Lung (tissue), 12 donors: ENCODE results near the gene PREPL. TPM values are rescaled to one million over a fixed set of nuclear protein-coding genes. Genes with fewer than 3 reads are reported as not detected.

Source experiments
- ATAC-seq: fragments of 200-7000 bp; cut with Tn5 transposase; one replicate; pipeline ENCODE4 v1.9.1; 2020; ENCODE audit warnings: moderate number of reproducible peaks; ENCODE audit not compliant: insufficient read depth, low FRiP score
- DNase-seq, 3 donors: peaks; one replicate each; pipeline ENCODE4 v3.0.0-alpha.2; 2013 to 2017
- H3K27ac ChIP-seq, 2 donors: one replicate each; pipeline ENCODE4 v1.5.1; 2013; ENCODE audit warnings: mild to moderate bottlenecking in 2 of 2, moderate library complexity in 2 of 2, control low read depth in 1 of 2, inconsistent platforms in 1 of 2, low read depth in 1 of 2, low read length in 1 of 2
- H3K27me3 ChIP-seq, 3 donors: one replicate each; pipeline ENCODE4 v1.5.1; 2013; ENCODE audit warnings: low read length in 2 of 3; ENCODE audit not compliant: control insufficient read depth in 3 of 3, insufficient read depth in 3 of 3
- H3K36me3 ChIP-seq, 4 donors: one replicate each; pipeline ENCODE4 v1.5.1; 2013; ENCODE audit warnings: low read length in 4 of 4, mild to moderate bottlenecking in 1 of 4, moderate library complexity in 1 of 4; ENCODE audit not compliant: control insufficient read depth in 4 of 4, insufficient read depth in 4 of 4
- H3K4me1 ChIP-seq, 5 donors: one replicate each; pipeline ENCODE4 v1.5.1; 2013; ENCODE audit warnings: low read length in 5 of 5, mild to moderate bottlenecking in 2 of 5, moderate library complexity in 1 of 5; ENCODE audit not compliant: control insufficient read depth in 5 of 5, insufficient read depth in 5 of 5
- H3K4me3 ChIP-seq: one replicate; pipeline ENCODE4 v1.5.1; 2013; ENCODE audit warnings: mild to moderate bottlenecking, control low read depth, moderate library complexity
- H3K9ac ChIP-seq, 2 donors: one replicate each; pipeline ENCODE4 v1.5.1; 2013; ENCODE audit warnings: low read length in 2 of 2, control low read depth in 1 of 2; ENCODE audit not compliant: insufficient read depth in 1 of 2
- H3K9me3 ChIP-seq, 4 donors: one replicate each; pipeline ENCODE4 v1.5.1; 2013; ENCODE audit warnings: low read length in 3 of 4, mild to moderate bottlenecking in 1 of 4, moderate library complexity in 1 of 4; ENCODE audit not compliant: control insufficient read depth in 4 of 4, insufficient read depth in 3 of 4
- WGBS, 2 donors: extraction: QIAGEN DNeasy Blood & Tissue Kit; methylation state at CpG; one replicate each; pipeline ENCODE4 v1.1.7; 2013; 5-methylcytosine and 5-hydroxymethylcytosine counted together
- polyA plus RNA-seq, 2 donors: library from polyadenylated mRNA; stranded (reverse); fragments of 200-250 nt; gene quantifications; one replicate each; pipeline ENCODE4 v1.2.1, GENCODE V29; 2013
- total RNA-seq, 2 donors: library from RNA; depleted of rRNA in 1 of 2; stranded (reverse); fragments of >200 nt in 1 of 2; gene quantifications; one replicate each; pipeline ENCODE4 v1.2.1, GENCODE V29; 2014 to 2021
- TF ChIP-seq, protein P1 (sequence below): IDR thresholded peaks from 2 replicates; pipeline ENCODE4 v1.5.1; 2012; ENCODE audit warnings: mild to moderate bottlenecking; ENCODE audit errors: control extremely low read depth, extremely low read depth
- donor health status: control.
- donor health status: control.
- donor health status: Bipolar disorder and iron deficiency.
- donor health status: healthy.
- donor health status: DM: yes; HTN: yes; CAD: no.

PREPL gene
- total and polyA plus RNA-seq, 4 donors: 8.3 to 101 (median 28.4) TPM

DNA sequence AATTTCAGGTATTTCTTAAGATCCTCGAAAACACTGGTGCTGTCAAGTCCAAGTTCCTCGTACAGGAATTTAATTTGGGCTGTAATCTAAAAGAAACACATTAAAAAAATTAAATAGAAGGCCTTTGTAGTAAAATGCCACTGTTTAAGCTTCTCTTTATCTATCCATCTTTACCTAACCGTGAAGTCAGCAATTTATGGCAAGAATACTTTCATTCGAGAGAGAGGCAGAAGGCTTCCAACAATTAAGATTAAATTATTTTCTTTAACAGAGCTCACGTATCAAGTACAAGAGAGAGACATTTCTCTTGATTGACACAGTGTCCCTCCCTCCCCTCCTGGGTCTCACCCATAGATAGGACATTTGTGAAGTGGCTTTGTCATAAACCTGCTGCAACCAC lies 39.9 kb downstream of the PREPL start:
- ATAC-seq: no peak
- peaks cover 0 to 12% (median 0%) of the 10 kb centered on the region in 5 donors for H3K4me1 ChIP-seq
- H3K36me3 ChIP-seq: peaks cover 13 to 47% (median 28%) of the 10 kb centered on the region in 4 donors
- 93 to 94% methylated on average over 5 of the region's 5 CpGs for WGBS, 2 donors
- DNase-seq: no peak
- H3K9me3 ChIP-seq: no peaks in the 10 kb centered on the region
- H3K4me3 ChIP-seq: no peak overlapping the region
- TF ChIP-seq, protein P1, sequence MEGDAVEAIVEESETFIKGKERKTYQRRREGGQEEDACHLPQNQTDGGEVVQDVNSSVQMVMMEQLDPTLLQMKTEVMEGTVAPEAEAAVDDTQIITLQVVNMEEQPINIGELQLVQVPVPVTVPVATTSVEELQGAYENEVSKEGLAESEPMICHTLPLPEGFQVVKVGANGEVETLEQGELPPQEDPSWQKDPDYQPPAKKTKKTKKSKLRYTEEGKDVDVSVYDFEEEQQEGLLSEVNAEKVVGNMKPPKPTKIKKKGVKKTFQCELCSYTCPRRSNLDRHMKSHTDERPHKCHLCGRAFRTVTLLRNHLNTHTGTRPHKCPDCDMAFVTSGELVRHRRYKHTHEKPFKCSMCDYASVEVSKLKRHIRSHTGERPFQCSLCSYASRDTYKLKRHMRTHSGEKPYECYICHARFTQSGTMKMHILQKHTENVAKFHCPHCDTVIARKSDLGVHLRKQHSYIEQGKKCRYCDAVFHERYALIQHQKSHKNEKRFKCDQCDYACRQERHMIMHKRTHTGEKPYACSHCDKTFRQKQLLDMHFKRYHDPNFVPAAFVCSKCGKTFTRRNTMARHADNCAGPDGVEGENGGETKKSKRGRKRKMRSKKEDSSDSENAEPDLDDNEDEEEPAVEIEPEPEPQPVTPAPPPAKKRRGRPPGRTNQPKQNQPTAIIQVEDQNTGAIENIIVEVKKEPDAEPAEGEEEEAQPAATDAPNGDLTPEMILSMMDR: no peak
- H3K27me3 ChIP-seq: no peaks in the 10 kb centered on the region
- no peak overlapping the region for H3K9ac ChIP-seq
- H3K27ac ChIP-seq: no peak overlapping the region

DNA sequence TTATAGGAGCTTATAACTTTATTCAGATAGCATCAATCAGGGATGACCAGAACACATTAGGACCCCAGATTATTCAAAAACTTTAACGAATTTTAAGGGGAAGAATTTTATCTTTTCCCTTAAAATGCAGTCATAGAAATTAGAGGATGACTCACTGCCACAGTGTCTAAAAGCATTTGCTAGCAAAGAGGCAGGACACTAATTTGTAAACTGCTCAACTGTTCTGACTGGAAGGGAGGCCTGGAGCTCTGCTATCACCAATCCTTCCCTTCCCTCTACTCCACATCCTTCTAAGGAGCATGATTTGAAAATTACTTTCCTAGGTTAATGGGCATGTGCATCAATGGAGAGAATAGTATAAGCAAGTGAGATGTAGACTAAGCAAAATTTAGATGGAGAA lies 40.5 kb downstream of the PREPL start:
- Histone ChIP-seq H3K9me3 (no peaks in the 10 kb centered on the region), H3K4me1 (peaks cover 0 to 12% (median 0%) of the 10 kb centered on the region in 5 donors), H3K27ac (no peak overlapping the region), H3K36me3 (peaks cover 10 to 49% (median 29%) of the 10 kb centered on the region in 4 donors), H3K9ac (no peak overlapping the region), H3K4me3 (no peak overlapping the region), H3K27me3 (no peaks in the 10 kb centered on the region)
- ATAC-seq (no peak), DNase-seq (no peak)
- TF ChIP-seq, protein P1: no peak
- WGBS, 2 donors: 89 to 97% methylated on average over 1 of the region's 1 CpG

- DNase-seq: no peak
- peaks cover 5 to 48% (median 31%) of the 10 kb centered on the region in 4 donors for H3K36me3 ChIP-seq
- H3K27me3 ChIP-seq: no peaks in the 10 kb centered on the region
- no peak overlapping the region for H3K4me3 ChIP-seq
- no peak for ATAC-seq
- H3K27ac ChIP-seq: no peak overlapping the region
- no peak overlapping the region for H3K9ac ChIP-seq
- H3K4me1 ChIP-seq: no peaks in the 10 kb centered on the region
- TF ChIP-seq, protein P1: no peak
- peaks cover 0 to 7% (median under 1%) of the 10 kb centered on the region in 4 donors for H3K9me3 ChIP-seq
Observed at GRCh38 chr2:44315945-44316344, 45.3 kb downstream of the PREPL start.

- ATAC-seq (no peak), DNase-seq (no peak)
- Histone ChIP-seq H3K27ac (no peak overlapping the region), H3K4me3 (no peak overlapping the region), H3K27me3 (no peaks in the 10 kb centered on the region), H3K9me3 (peaks cover 0 to 16% (median 8%) of the 10 kb centered on the region in 4 donors), H3K4me1 (no peaks in the 10 kb centered on the region), H3K36me3 (peaks cover 3 to 35% (median 24%) of the 10 kb centered on the region in 4 donors), H3K9ac (no peak overlapping the region)
- TF ChIP-seq, protein P1: no peak
Observed at GRCh38 chr2:44314362-44314761, 46.9 kb downstream of the PREPL start.
